HFFc6 (cell line): ENCODE results near the gene CD40LG. TPM values are rescaled to one million over a fixed set of nuclear protein-coding genes. Genes with fewer than 3 reads are reported as not detected.

ENCODE experiments used
- DNase-seq: peaks from one replicate; pipeline ENCODE4 v3.0.0-alpha.2; 2018
- H3K27ac Mint-ChIP-seq: 2 replicates; pipeline ENCODE4 v1.8.0; 2020; ENCODE audit warnings: mild to moderate bottlenecking, mixed read lengths
- H3K27me3 Mint-ChIP-seq: 2 replicates; pipeline ENCODE4 v1.8.0; 2021; ENCODE audit warnings: mild to moderate bottlenecking, moderate library complexity, mixed read lengths; ENCODE audit not compliant: insufficient read depth
- H3K36me3 Mint-ChIP-seq: 2 replicates; pipeline ENCODE4 v1.8.0; 2021; ENCODE audit warnings: low read depth, mixed read lengths
- H3K4me1 Mint-ChIP-seq: 2 replicates; pipeline ENCODE4 v1.8.0; 2020; ENCODE audit warnings: low read depth, mixed read lengths
- H3K4me3 Mint-ChIP-seq: 2 replicates; pipeline ENCODE4 v1.8.0; 2020; ENCODE audit warnings: mild to moderate bottlenecking, moderate library complexity, mixed read lengths
- H3K9me3 Mint-ChIP-seq: 2 replicates; pipeline ENCODE4 v1.8.0; 2020; ENCODE audit warnings: mild to moderate bottlenecking, mixed read lengths
- total RNA-seq, 6 experiments: library from RNA; stranded (reverse); fragmentation: NEBNext Ultra II Directional; extraction: Animal tissue kit (Norgen Biotek cat#: 25700); gene quantifications; 2 replicates in 1 of 6; 3 replicates in 5 of 6; pipeline ENCODE4 v1.2.3, GENCODE V29; 2021
- TF ChIP-seq, protein P1 (sequence below): fragments of 200-600 bp; sonication (generic); IDR thresholded peaks from 2 replicates; pipeline ENCODE4 v1.5.0; 2021; ENCODE audit warnings: antibody characterized with exemption, mild to moderate bottlenecking

CD40LG gene
- total RNA-seq, 6 experiments from 2014 or later, result not detected

DNA sequence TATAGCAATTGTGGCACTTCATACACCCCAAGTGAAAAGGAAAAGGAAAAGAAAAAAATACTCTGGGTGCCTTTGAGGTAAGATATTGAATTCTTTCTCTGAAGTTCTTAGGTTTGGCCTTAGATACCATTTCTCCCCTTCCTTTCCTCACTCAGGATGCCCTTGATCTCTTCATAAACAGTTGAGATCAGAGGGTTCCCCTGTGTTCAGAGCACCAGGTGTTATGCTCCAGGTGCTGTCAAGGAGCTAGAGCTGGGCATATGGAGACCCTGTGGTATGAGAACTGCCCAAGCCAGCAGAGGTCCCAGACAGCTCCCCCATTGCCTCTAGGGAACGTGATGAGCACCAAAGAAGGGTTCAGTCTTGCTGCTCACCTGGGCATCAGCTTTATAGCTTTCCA, 17.1 kb upstream of the CD40LG start:
- Mint-ChIP-seq H3K27ac (no peak overlapping the region), H3K27me3 (peaks cover 5% of the 10 kb centered on the region), H3K36me3 (no peaks in the 10 kb centered on the region), H3K4me1 (no peaks in the 10 kb centered on the region), H3K9me3 (no peaks in the 10 kb centered on the region), H3K4me3 (no peak overlapping the region)
- TF ChIP-seq, protein P1, sequence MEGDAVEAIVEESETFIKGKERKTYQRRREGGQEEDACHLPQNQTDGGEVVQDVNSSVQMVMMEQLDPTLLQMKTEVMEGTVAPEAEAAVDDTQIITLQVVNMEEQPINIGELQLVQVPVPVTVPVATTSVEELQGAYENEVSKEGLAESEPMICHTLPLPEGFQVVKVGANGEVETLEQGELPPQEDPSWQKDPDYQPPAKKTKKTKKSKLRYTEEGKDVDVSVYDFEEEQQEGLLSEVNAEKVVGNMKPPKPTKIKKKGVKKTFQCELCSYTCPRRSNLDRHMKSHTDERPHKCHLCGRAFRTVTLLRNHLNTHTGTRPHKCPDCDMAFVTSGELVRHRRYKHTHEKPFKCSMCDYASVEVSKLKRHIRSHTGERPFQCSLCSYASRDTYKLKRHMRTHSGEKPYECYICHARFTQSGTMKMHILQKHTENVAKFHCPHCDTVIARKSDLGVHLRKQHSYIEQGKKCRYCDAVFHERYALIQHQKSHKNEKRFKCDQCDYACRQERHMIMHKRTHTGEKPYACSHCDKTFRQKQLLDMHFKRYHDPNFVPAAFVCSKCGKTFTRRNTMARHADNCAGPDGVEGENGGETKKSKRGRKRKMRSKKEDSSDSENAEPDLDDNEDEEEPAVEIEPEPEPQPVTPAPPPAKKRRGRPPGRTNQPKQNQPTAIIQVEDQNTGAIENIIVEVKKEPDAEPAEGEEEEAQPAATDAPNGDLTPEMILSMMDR, result no peak
- DNase-seq, result no peak

DNA sequence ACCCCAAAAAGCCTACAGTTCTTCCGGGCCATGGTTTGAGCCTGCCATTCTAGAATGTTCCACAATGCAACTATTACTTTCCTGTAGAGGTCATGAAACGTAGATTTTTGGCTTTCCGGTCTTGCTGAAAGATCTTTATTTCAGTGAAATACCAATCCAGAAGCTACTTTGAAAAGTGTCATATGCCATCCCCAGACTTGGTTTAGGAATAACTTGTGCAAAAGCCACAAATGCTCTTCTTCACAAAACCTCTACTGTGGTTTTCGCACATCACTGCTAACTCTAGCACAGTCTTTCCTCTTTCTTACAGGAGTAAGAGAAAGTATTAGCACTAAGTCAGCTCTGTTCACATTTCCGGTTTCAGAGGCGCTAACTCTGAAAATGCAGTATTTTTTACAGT, 12.7 kb upstream of the CD40LG start:
- Mint-ChIP-seq H3K36me3 (no peaks in the 10 kb centered on the region), H3K9me3 (no peaks in the 10 kb centered on the region), H3K4me3 (no peak overlapping the region), H3K27me3 (peaks cover 8% of the 10 kb centered on the region), H3K4me1 (peaks cover 10% of the 10 kb centered on the region), H3K27ac (no peak overlapping the region)
- TF ChIP-seq, protein P1, result no peak
- DNase-seq, result no peak

DNA sequence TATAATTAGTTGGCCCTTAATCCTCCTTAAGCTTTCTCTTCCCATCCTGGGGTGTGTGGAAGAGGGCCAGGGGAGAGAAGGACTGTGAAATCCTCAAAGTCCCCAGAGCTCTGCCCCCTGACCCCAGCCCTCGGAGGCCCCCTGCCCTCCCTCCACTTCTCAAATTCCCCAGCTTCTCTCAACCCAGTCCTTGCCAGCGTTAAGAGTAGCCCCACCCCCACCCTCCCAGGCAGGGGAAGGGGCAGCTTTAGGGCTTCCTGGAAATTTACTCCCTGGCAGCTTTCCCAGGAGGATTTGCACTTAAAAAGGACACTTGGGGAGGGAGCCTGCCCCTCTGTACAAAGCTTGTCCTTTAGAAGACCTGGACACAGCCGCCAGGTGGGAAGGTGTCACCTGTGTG, 11.8 kb upstream of the CD40LG start:
- TF ChIP-seq, protein P1, result no peak
- DNase-seq, result no peak
- Mint-ChIP-seq H3K27ac (no peak overlapping the region), H3K36me3 (no peaks in the 10 kb centered on the region), H3K4me3 (no peak overlapping the region), H3K27me3 (peaks cover 9% of the 10 kb centered on the region), H3K4me1 (peaks cover 10% of the 10 kb centered on the region), H3K9me3 (no peaks in the 10 kb centered on the region)

DNA sequence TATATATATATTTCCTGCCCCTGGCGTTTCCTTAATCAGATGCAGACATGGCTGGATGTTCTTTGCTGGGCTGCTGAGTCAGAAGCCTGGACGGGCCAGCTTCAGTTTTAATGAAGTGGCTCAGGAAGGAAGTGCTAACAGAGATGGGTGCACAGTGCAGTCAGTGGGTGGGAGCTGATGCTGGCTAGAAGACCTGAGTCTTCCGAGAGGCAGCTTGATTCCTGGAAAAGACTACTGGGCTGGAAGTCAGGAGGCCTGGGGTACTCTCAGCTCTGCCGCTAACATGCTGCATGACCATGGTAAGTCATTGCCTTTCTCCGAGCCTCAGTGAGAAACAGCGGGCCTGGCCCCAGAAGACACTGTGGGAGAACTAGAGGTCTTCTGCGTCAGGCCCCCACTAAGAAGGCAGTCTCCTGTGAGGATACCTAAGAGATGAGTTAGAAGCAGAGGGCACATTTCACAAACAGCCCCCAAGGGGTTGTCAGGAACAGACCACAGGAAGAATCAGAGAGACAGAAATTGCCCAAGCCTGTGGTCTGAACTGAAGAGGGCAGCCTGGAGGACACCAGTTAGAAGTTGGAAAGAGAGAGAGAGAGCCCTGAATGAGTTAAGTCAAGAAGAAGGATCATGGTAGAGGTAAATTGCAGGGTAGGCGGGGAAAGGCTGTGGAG, 8.3 kb upstream of the CD40LG start:
- no peak overlapping the region for H3K4me3 Mint-ChIP-seq
- H3K27ac Mint-ChIP-seq, result no peak overlapping the region
- peaks cover 10% of the 10 kb centered on the region for H3K4me1 Mint-ChIP-seq
- no peaks in the 10 kb centered on the region for H3K36me3 Mint-ChIP-seq
- peak; percentile 30 for DNase-seq
- no peaks in the 10 kb centered on the region for H3K9me3 Mint-ChIP-seq
- H3K27me3 Mint-ChIP-seq, result peaks cover 13% of the 10 kb centered on the region
- TF ChIP-seq, protein P1, result no peak

DNA sequence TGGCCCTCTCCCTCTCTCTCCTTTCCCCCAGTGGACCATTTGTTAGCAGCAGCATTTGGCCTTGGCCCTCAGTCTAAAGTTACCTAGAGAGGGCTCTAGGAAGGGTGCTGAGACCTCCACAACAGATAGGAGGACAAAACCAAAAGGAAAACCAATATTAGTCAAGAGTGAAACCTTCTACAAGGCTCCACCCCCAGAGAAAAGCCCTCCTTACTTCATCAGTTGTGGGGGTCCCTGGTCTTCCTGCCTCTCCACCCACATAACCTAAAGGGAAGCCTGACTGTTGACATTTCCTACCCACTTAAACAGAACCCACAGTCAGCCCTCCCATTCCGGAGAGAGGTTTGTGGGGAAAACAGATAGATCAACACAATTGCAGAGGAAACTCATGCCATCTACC, 4.7 kb upstream of the CD40LG start:
- H3K9me3 Mint-ChIP-seq, result no peaks in the 10 kb centered on the region
- peaks cover 10% of the 10 kb centered on the region for H3K4me1 Mint-ChIP-seq
- H3K4me3 Mint-ChIP-seq, result no peak overlapping the region
- H3K27me3 Mint-ChIP-seq, result peaks cover 13% of the 10 kb centered on the region
- H3K27ac Mint-ChIP-seq, result no peak overlapping the region
- no peaks in the 10 kb centered on the region for H3K36me3 Mint-ChIP-seq
- TF ChIP-seq, protein P1, result no peak
- no peak for DNase-seq
